Adrenal gland (tissue), 12 donors: ENCODE data around the gene CCL15. TPM values are rescaled to one million over a fixed set of nuclear protein-coding genes. Genes with fewer than 3 reads are reported as not detected.
A peak's percentile ranks its signal among the peaks of the same experiment; 100 is the strongest.

Experiments used
- DNase-seq, 7 donors: peaks; one replicate each; pipeline ENCODE4 v3.0.0-alpha.2; 2019 to 2020
- H3K27ac ChIP-seq, 5 donors: fragments of 200-600 bp; sonication (generic) in 4 of 5; 1 replicate in 3 of 5; 2 replicates in 2 of 5; pipeline versions ENCODE4 v1.5.1 to v1.8.0; 2016 to 2020; ENCODE audit warnings: mild to moderate bottlenecking in 1 of 5
- H3K27me3 ChIP-seq: fragments of 200-600 bp; 2 replicates; pipeline ENCODE4 v1.8.0; 2021
- H3K36me3 ChIP-seq, 2 donors: fragments of 200-600 bp; replicated peaks in 1 of 2; 1 replicate in 1 of 2; 2 replicates in 1 of 2; pipeline versions ENCODE4 v1.5.1 to v1.8.0; 2018 to 2022
- H3K4me1 ChIP-seq, 2 donors: fragments of 200-600 bp; replicated peaks in 1 of 2; 1 replicate in 1 of 2; 2 replicates in 1 of 2; pipeline versions ENCODE4 v1.5.1 to v1.8.0; 2018 to 2021
- H3K4me3 ChIP-seq, 4 donors: fragments of 200-600 bp; sonication (generic) in 3 of 4; one replicate each; pipeline ENCODE4 v1.5.1; 2016 to 2018
- H3K9me3 ChIP-seq, 3 donors: fragments of 200-600 bp; sonication (generic) in 1 of 3; replicated peaks in 1 of 3; 1 replicate in 2 of 3; 2 replicates in 1 of 3; pipeline versions ENCODE4 v1.5.1 to v1.8.0; 2016 to 2021
- POLR2A ChIP-seq, 2 donors: fragments of 450-650 bp; IDR thresholded peaks; one replicate each; pipeline ENCODE4 v1.6.1; 2017; ENCODE audit warnings: antibody characterized with exemption in 2 of 2, mild to moderate bottlenecking in 2 of 2, moderate library complexity in 1 of 2
- WGBS, 4 donors: extraction: QIAGEN DNeasy Blood & Tissue Kit in 2 of 4; methylation state at CpG; one replicate each; pipeline versions ENCODE4 v1.1.5 to v1.1.7; 2013 to 2017; 5-methylcytosine and 5-hydroxymethylcytosine counted together
- intact Hi-C, 2 donors: fragments of 100-400 bp; cut with DNase I; formaldehyde crosslinking; loops; one replicate each; pipeline versions ENCODE4 v1.14.1 to v1.15.0; 2022 to 2023
- polyA plus RNA-seq, 3 donors: library from polyadenylated mRNA; stranded (reverse); fragments of 200-250 nt in 2 of 3; fragments of 350-450 nt in 1 of 3; fragmentation: Illumina TruSeq in 1 of 3; extraction: RNeasy Lipid Tissue Mini Kit (QIAGEN cat#74804) in 1 of 3; gene quantifications; one replicate each; pipeline ENCODE4 v1.2.3, GENCODE V29; 2013 to 2014
- total RNA-seq, 9 donors: library from RNA; depleted of rRNA in 4 of 9; stranded (reverse); fragments of >200 nt in 4 of 9; fragments of 120-200 nt in 1 of 9; fragmentation: NEBNext Ultra II Directional in 1 of 9; extraction: Animal tissue kit (Norgen Biotek cat#: 25700) in 1 of 9; gene quantifications; one replicate each; pipeline versions ENCODE4 v1.1.0 to v1.2.4, GENCODE V29; 2013 to 2023
- TF ChIP-seq, protein P1 (sequence below), 6 experiments: fragments of 450-650 bp in 4 of 6; fragments of 200-600 bp in 2 of 6; sonication (generic) in 1 of 6; IDR thresholded peaks; 1 replicate in 5 of 6; 2 replicates in 1 of 6; pipeline versions ENCODE4 v1.5.1 to v1.8.0; 2016 to 2021; ENCODE audit warnings: antibody characterized with exemption in 6 of 6, mild to moderate bottlenecking in 2 of 6, moderate library complexity in 1 of 6
- donor health status: healthy with polysubstance abuse.
- donor health status: Bipolar disorder and iron deficiency.
- donor health status: DM: yes; HTN: yes; CAD: no.
- donor health status: DM: no; HTN: no; CAD: no.
- donor health status: DM: no; HTN: no; CAD: no.
- donor health status: DM: yes; HTN: yes; CAD: no.

The CCL15 gene
- total and polyA plus RNA-seq, 12 donors = 0.17 to 1.7 (median 0.45) TPM; not detected in 5

DNA sequence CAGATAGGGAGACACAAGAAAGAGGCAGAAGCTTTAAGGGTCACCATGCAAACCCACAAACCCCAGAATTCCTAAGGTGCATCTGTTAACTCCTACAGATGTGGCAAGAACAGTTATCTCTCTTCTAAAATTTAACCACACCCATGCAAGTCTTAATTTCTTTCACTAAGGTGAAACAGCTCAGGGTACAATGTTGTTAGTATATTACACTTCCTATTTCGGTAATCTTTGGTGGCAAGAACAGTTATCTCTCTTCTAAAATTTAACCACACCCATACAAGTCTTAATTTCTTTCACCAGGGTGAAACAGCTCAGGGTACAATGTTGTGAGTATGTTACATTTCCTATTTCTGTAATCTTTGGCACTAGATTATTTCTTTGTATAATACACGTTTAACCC lies 9.8 kb upstream of the CCL15 start:
- intact Hi-C loops = no loop called here
- H3K9me3 ChIP-seq = no peaks in the 10 kb centered on the region
- H3K27me3 ChIP-seq = no peaks in the 10 kb centered on the region
- H3K4me3 ChIP-seq = no peak overlapping the region
- no peaks in the 10 kb centered on the region for H3K36me3 ChIP-seq
- no peaks in the 10 kb centered on the region for H3K4me1 ChIP-seq
- TF ChIP-seq, protein P1, sequence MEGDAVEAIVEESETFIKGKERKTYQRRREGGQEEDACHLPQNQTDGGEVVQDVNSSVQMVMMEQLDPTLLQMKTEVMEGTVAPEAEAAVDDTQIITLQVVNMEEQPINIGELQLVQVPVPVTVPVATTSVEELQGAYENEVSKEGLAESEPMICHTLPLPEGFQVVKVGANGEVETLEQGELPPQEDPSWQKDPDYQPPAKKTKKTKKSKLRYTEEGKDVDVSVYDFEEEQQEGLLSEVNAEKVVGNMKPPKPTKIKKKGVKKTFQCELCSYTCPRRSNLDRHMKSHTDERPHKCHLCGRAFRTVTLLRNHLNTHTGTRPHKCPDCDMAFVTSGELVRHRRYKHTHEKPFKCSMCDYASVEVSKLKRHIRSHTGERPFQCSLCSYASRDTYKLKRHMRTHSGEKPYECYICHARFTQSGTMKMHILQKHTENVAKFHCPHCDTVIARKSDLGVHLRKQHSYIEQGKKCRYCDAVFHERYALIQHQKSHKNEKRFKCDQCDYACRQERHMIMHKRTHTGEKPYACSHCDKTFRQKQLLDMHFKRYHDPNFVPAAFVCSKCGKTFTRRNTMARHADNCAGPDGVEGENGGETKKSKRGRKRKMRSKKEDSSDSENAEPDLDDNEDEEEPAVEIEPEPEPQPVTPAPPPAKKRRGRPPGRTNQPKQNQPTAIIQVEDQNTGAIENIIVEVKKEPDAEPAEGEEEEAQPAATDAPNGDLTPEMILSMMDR (IDR thresholded peaks at IDR 0.05) = no peak
- H3K27ac ChIP-seq = no peak overlapping the region
- WGBS, 4 donors = 60 to 78% (median 67%) methylated on average over 2 of the region's 2 CpGs
- DNase-seq = no peak

GRCh38 chr17:36008998-36009665 lies 7.8 kb upstream of the CCL15 start:
- Histone ChIP-seq H3K27me3 (no peaks in the 10 kb centered on the region), H3K36me3 (no peaks in the 10 kb centered on the region), H3K27ac (no peak overlapping the region), H3K4me3 (no peak overlapping the region), H3K9me3 (no peaks in the 10 kb centered on the region), H3K4me1 (no peaks in the 10 kb centered on the region)
- TF ChIP-seq POLR2A (IDR thresholded peaks at IDR 0.05) = no peak
- TF ChIP-seq, protein P1 (IDR thresholded peaks at IDR 0.05) = peak in 2 of 6 experiments; percentile 10 to 24
- no peak for DNase-seq
- 77 to 82% (median 79%) methylated on average over 14 of the region's 14 CpGs for WGBS, 4 donors
- intact Hi-C loops = no loop called here

DNA sequence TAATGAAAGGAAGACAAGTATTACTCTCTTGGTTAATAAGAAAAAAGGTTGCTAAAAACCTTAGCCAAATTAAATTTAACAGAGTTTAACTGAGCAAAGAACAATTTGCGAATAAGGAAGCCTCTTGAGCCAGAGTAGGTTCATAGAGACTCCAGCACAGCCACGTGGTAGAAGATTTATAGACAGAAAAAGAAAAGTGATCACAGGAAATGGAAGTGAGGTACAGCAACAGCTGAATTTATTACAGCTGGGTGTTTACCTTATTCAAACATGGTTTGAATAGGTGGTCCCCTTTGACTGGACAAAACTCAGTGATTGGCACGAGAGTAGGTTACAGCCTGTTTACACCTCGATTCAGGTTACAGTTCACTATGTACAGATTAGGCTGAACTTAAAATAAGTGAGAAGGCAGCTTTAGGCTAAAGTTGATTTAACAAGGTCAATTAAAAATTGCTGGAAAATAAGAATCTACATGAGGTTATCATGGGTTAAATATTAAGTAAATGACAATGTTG lies 3.3 kb upstream of the CCL15 start:
- no peak overlapping the region for H3K27ac ChIP-seq
- intact Hi-C loops = no loop called here
- no peak for TF ChIP-seq POLR2A (IDR thresholded peaks at IDR 0.05)
- TF ChIP-seq, protein P1 (IDR thresholded peaks at IDR 0.05) = no peak
- 44 to 49% (median 44%) methylated on average over 4 of the region's 4 CpGs for WGBS, 4 donors
- no peaks in the 10 kb centered on the region for H3K27me3 ChIP-seq
- no peaks in the 10 kb centered on the region for H3K9me3 ChIP-seq
- H3K4me1 ChIP-seq = no peaks in the 10 kb centered on the region
- DNase-seq = no peak
- no peaks in the 10 kb centered on the region for H3K36me3 ChIP-seq
- H3K4me3 ChIP-seq = no peak overlapping the region

DNA sequence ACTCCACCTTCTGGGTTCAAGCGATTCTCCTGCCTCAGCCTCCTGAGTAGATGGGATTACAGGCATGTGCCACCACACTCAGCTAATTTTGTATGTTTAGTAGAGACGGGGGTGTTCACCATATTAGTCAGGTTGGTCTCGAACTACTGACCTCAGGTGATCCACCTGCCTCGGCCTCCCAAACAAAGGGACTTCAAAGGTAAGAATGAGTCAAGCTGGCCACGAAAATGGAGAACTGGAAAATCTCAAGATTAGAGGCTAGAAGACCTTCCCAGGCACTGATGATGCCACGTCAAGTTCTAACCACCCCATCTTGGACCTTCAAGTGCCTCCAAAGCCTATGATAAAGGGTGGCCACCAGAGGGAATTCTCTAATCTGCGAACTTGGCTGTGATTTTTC lies 1.3 kb upstream of the CCL15 start:
- no peak for DNase-seq
- 83 to 90% (median 86%) methylated on average over 7 of the region's 7 CpGs for WGBS, 4 donors
- no peak overlapping the region for H3K4me3 ChIP-seq
- no peak for TF ChIP-seq POLR2A (IDR thresholded peaks at IDR 0.05)
- TF ChIP-seq, protein P1 (IDR thresholded peaks at IDR 0.05) = no peak
- no peaks in the 10 kb centered on the region for H3K36me3 ChIP-seq
- intact Hi-C loops = no loop called here
- H3K27ac ChIP-seq = no peak overlapping the region
- H3K4me1 ChIP-seq = no peaks in the 10 kb centered on the region
- no peaks in the 10 kb centered on the region for H3K9me3 ChIP-seq
- H3K27me3 ChIP-seq = no peaks in the 10 kb centered on the region
